ENCODE measurements around the gene USP32. TPM values are rescaled to one million over a fixed set of nuclear protein-coding genes. Genes with fewer than 3 reads are reported as not detected.
"Not testable (repeated sequence)": the region's sequence is repeated elsewhere in the genome, so short reads cannot be mapped to it uniquely, and the experiment has no call there.

The USP32 gene
- total RNA-seq, 1 experiment from 2014 or later = 73.5 TPM

- H3K27ac ChIP-seq (ENCODE audit: insufficient read length, low read depth, low read length); H3K79me1 ChIP-seq (ENCODE audit: insufficient read depth, low read depth, low read length, poor library complexity, severe bottlenecking); H2BK12ac ChIP-seq (ENCODE audit: insufficient read length, low read depth, low read length); H4K20me1 ChIP-seq (ENCODE audit: control insufficient read depth, insufficient read depth, insufficient read length); H2BK5ac ChIP-seq (ENCODE audit: insufficient read length, low read length); H3K4me1 ChIP-seq (ENCODE audit: insufficient read depth, low read length); H4K8ac ChIP-seq (replicated peaks; ENCODE audit: insufficient read length, low read depth, low read length); H3K23ac ChIP-seq (ENCODE audit: insufficient read length, low read depth, low read length); H3K23me2 ChIP-seq (ENCODE audit: insufficient read length, low read depth, low read length, poor library complexity, severe bottlenecking); H2AK5ac ChIP-seq (ENCODE audit: insufficient read length, low read length); H2BK20ac ChIP-seq (ENCODE audit: low read depth, low read length, poor library complexity, severe bottlenecking); H2AFZ ChIP-seq (ENCODE audit: low read length); H3K4ac ChIP-seq (ENCODE audit: low read depth, low read length); H4K91ac ChIP-seq (ENCODE audit: insufficient read length, low read depth, low read length); H3K14ac ChIP-seq (ENCODE audit: insufficient read depth, low read length); H2BK120ac ChIP-seq (ENCODE audit: low read depth, low read length, poor library complexity, severe bottlenecking); H3K18ac ChIP-seq (ENCODE audit: insufficient read length, low read depth, low read length); H3K9me3 Mint-ChIP-seq; H3K27me3 ChIP-seq (ENCODE audit: insufficient read depth, low read length); H3K56ac ChIP-seq (ENCODE audit: insufficient read length, low read depth, low read length); H2BK15ac ChIP-seq (ENCODE audit: low read depth, low read length); H3K4me2 ChIP-seq (ENCODE audit: insufficient read depth, insufficient read length, low read length); H3K4me1 Mint-ChIP-seq; H3T11ph ChIP-seq (ENCODE audit: low read length); H4K5ac ChIP-seq (ENCODE audit: insufficient read length, low read depth, low read length); H3K27me3 Mint-ChIP-seq (ENCODE audit: low read depth); H3K79me2 ChIP-seq (ENCODE audit: insufficient read depth, low read length); H3K9ac ChIP-seq (ENCODE audit: extremely low read depth, insufficient read length, low read length); H3K4me3 Mint-ChIP-seq; H3K9me3 ChIP-seq (ENCODE audit: control insufficient read depth, low read depth, low read length); DNase-seq: not testable (repeated sequence)
- no CpG with 5 or more reads among the region's 1 CpG for WGBS (ENCODE audit: extremely low coverage, insufficient read length, low lambda C conversion rate)
- H3K27ac Mint-ChIP-seq = peak overlapping the region in 1 of 3 experiments; percentile 36; a peak in 1 of 7 replicates
- H3K36me3 Mint-ChIP-seq (ENCODE audit: insufficient read depth in 1 of 3, low read depth in 3 of 3) = peaks cover 28 to 50% (median 38%) of the 10 kb centered on the region in 3 experiments; a peak in 6 of 7 replicates
These were observed 193.3 kb downstream of the USP32 start for GRCh38 chr17:60198630-60199029.

- not testable (repeated sequence) for H3K14ac ChIP-seq (ENCODE audit: insufficient read depth, low read length); H2BK20ac ChIP-seq (ENCODE audit: low read depth, low read length, poor library complexity, severe bottlenecking); H4K5ac ChIP-seq (ENCODE audit: insufficient read length, low read depth, low read length); H3K18ac ChIP-seq (ENCODE audit: insufficient read length, low read depth, low read length); H2BK120ac ChIP-seq (ENCODE audit: low read depth, low read length, poor library complexity, severe bottlenecking); H3K79me1 ChIP-seq (ENCODE audit: insufficient read depth, low read depth, low read length, poor library complexity, severe bottlenecking); H3K27me3 ChIP-seq (ENCODE audit: insufficient read depth, low read length); H4K91ac ChIP-seq (ENCODE audit: insufficient read length, low read depth, low read length); H3K4ac ChIP-seq (ENCODE audit: low read depth, low read length); H3K23me2 ChIP-seq (ENCODE audit: insufficient read length, low read depth, low read length, poor library complexity, severe bottlenecking); H3K4me1 Mint-ChIP-seq; H3K9ac ChIP-seq (ENCODE audit: extremely low read depth, insufficient read length, low read length); H3K56ac ChIP-seq (ENCODE audit: insufficient read length, low read depth, low read length); H3K4me1 ChIP-seq (ENCODE audit: insufficient read depth, low read length); H3K9me3 ChIP-seq (ENCODE audit: control insufficient read depth, low read depth, low read length); H3K27ac ChIP-seq (ENCODE audit: insufficient read length, low read depth, low read length); H4K8ac ChIP-seq (replicated peaks; ENCODE audit: insufficient read length, low read depth, low read length); H3K4me2 ChIP-seq (ENCODE audit: insufficient read depth, insufficient read length, low read length); H3K23ac ChIP-seq (ENCODE audit: insufficient read length, low read depth, low read length); H3K27me3 Mint-ChIP-seq (ENCODE audit: low read depth); H3K9me3 Mint-ChIP-seq; DNase-seq; H4K20me1 ChIP-seq (ENCODE audit: control insufficient read depth, insufficient read depth, insufficient read length); H2BK15ac ChIP-seq (ENCODE audit: low read depth, low read length); H3K79me2 ChIP-seq (ENCODE audit: insufficient read depth, low read length); H3K4me3 Mint-ChIP-seq; H3K27ac Mint-ChIP-seq; H3T11ph ChIP-seq (ENCODE audit: low read length); H2BK5ac ChIP-seq (ENCODE audit: insufficient read length, low read length); H2AK5ac ChIP-seq (ENCODE audit: insufficient read length, low read length); H2AFZ ChIP-seq (ENCODE audit: low read length); H2BK12ac ChIP-seq (ENCODE audit: insufficient read length, low read depth, low read length)
- H3K36me3 Mint-ChIP-seq (ENCODE audit: insufficient read depth in 1 of 3, low read depth in 3 of 3) = peaks cover 41 to 85% (median 54%) of the 10 kb centered on the region in 3 experiments; a peak in 6 of 7 replicates
- no CpG with 5 or more reads among the region's 4 CpGs for WGBS (ENCODE audit: extremely low coverage, insufficient read length, low lambda C conversion rate)
These were observed 197.8 kb downstream of the USP32 start for GRCh38 chr17:60194141-60194540.
